ENCODE results near the gene ZNF444.
"Not testable (repeated sequence)": the region's sequence is repeated elsewhere in the genome, so short reads cannot be mapped to it uniquely, and the experiment has no call there.

The ZNF444 gene

DNA sequence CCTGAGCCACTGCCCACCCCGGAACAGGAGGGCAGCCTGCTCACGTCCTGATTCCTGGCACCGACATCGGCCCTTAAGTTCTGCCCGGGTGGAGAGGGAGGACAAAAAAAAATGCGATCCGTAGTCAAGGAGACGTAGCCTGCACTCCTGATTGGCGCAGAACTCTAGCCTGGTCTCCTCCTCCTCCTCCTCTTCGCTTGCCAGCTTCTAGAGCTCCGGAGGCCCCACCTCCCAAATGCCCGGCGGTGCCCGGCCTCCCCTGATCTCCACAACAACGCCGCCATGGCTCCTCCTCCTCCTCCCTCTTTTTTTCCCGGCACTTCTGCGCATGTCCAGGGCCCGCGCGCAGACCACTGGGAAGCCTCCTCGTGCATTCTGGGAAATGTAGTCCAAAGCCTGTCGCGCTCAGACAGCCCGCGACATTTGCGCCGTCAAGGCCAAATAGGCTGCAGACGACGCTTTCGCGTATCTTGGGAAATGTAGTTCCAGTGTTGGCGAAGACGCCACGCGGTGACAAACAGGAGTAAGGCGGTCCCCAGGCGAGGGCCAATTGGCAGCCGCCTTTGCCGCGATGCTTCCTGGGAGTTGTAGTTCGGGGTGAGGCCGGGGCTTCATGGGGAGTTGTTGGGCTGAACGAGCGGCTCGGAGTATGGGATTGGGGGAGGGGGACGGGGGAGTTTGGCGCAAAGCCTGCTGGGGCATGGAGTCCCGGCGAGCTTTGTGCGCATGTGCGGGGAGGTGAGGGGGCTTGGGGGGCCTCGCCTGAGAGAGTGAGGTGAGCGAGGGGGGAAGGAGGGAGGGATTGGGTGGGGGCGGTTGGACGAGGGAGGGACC, at the start of gene ZNF444:
ZNF444 (plus strand) TSS at position 705 of the 834 bp plus-strand sequence. CDS start 5,625 bp downstream, outside the sequence.
- peak; percentile 99 for DNase-seq

DNA sequence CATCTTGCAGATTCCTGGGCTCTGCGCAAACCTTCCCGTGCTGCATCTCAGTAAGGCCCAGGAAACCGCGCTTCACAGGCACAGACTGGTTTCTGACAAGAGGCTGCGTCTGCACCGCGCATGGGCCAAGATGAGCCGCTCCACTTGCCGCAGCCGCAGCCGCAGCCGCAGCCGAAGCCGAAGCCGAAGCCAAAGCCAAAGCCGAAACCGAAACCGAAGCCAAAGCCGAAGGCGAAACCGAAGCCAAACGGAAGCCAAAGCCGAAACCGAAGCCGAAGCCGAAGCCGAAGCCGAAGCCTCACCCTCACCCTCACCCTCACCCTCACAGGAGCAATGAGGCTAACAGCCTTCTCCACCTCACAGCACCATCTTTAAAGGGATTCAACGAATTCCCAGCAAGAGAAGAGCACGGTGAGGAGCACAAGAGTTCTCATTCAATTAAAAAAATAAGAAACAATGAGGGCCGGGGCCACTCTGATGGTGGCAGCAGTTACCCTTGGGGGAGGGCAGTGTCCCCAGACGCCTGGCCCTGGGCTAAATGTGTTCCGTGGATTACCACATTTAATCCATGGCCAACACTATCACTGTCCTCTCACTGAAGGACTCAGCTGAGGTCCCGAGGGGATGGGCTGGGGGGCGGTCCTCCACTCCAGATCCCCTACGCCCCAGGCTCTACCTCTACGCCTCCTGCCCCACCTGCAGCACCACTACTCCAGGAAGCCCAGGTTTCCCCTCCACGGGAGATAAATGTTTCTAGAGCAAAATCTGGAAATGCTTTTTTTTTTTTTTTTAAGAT, 49.1 kb upstream of the ZNF444 start:
- no peak for DNase-seq

DNA sequence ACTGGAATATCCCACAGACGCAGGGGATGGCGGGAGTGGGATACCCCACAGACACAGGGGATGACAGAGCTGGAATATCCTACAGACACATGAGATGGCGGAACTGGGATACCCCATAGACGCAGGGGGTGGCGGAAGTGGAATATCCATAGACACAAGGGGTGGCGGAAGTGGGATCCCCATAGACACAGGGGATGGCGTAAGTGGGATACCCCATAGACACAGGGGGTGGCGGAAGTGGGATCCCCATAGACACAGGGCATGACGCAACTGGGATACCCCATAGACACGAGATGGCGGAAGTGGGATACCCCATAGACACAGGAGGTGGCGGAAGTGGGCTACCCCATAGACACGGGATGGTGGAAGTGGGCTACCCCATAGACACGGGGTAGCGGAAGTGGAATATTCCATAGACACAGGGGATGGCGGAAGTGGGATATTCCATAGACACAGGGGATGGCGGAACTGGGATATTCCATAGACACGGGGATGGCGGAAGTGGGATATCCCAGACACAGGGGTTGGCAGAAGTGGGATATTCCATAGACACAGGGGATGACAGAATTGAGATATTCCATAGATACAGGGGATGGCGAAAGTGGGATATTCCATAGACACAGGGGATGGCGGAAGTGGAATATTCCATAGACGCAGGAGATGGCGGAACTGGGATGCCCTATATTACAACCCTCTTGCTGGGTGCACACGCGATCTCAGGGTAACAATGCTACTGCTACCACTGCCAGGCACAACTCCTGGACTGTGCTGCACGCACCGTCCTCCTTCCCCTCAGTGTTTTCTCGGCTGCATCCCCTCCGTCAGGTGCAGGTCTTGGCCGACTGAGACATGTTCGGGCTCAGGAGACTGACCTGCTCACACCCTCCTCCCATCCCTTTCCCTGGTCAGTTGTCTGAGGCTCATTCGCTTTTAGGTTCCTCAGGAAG, 48.1 kb upstream of the ZNF444 start:
- DNase-seq, result no peak

DNA sequence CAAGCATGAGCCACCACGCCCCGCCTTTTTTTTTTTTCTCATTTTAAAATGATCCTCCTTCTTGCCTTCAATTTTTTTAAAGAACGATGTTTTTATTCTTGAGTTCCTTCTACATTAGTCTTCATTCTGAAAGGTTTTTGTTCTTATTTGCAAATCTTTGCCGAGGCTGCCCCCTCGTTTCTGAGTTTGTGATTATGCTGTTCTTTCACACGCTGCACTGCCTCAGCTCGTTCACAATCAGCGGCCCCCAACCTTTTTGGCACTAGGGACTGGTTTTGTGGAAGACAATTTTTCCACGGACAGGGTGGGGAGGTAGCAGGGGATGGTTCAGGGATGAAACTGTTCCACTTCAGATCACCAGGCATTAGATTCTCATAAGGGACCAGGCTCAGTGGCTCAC, 46.6 kb upstream of the ZNF444 start:
- DNase-seq, result no peak

GRCh38 chr19:56096665-56097064, 44.4 kb upstream of the ZNF444 start:
- no peak for DNase-seq

- no peak for DNase-seq
Measured at GRCh38 chr19:56097306-56097705, 43.8 kb upstream of the ZNF444 start.

GRCh38 chr19:56097776-56098175, 43.3 kb upstream of the ZNF444 start:
- DNase-seq, result no peak

DNA sequence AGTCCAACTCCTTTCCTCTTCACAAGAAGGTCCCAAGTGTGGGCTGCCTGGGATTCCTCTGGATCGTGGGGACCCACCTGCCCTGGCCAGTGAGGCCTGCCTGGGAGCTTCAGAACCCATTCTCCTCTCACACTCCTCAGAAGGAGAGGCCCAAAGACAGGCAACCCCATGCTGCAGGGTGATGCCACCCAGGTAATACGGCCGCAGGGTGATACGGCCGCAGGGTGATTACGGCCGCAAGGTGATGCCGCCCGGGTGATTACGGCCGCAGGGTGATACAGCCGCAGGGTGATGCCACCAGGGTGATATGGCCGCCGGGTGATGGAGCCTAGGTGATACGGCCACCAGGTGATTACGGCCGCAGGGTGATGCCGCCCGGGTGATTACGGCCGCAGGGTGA, 42.9 kb upstream of the ZNF444 start:
- not testable (repeated sequence) for DNase-seq

DNA sequence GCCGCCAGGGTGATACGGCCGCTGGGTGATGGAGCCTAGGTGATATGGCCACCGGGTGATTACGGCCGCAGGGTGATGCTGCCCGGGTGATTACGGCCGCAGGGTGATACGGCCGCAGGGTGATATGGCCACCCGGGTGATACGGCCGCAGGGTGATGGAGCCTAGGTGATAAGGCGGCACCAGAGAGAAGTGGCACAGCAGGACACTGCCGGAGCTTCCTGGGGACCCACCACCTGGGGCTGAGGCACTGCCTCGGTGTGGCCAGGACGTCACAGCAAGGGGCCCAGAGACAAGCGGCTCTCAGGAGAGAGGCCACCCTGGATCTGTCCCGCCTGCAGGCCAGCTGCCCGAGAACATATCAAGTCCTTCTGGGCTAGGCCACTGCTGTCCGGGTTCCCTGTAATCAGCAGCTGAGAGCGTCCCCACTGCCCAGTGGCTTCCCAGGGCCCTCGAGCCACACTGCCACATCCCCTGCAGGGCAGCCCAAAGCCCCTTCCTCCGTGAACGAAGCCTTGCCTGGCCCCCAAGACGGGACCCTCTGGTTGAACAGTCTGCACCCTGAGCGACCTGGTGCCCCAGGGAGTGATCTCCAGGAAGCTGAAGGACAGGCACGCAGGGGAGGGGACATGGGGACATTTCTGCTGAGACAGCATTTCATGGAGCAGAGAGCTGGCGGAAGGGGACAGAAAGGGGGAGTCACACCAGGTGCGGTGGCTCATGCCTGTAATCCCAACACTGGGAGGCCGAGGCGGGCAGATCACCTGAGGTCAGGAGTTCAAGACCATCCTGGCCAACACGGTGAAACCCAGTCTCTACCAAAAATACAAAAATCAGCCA, 42.1 kb upstream of the ZNF444 start:
- DNase-seq, result no peak

DNA sequence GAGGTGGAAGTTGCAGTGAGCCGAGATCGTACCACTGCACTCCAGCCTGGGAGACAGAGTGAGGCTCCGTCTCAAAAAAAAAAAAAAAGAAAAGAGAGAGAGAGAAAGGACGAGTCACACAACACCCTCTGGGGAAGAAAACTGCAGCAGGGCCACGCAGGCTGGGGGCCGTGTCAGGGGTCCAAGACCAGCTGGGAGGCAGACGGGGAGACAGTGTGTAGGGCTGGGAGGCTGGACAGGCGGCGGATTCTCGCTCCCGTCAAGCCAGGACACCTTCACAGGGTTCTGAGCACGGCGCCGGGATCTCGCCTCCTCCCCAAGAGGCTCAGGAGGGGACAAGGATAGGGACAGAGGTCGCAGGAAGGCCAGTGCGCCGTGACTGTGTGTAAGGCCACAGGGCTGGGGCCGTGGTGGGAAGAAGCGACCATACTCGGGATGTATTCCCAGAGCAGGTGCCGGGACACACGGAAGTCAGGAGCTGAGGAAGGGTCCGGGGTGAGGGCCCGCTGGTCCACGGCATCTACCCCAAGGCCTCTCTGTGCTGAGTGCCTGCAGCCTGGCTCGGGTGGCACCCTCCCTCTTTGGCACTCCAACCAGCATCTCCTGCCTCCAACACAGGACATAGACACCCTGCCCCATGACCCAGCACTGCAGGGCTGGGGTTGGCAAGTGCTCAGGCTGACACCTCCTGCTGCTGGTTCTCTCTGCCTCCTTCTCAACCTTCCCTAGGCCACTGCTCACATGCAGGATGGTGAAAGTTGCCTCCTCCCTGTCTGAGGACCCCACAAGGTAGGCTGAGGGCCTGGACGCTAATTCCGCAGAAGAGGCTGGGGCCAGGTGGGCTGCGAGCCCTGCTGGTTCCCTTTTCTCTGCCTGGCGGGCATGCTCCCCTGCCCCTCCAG, 41.2 kb upstream of the ZNF444 start:
- no peak for DNase-seq

GRCh38 chr19:56101095-56101494, 40.0 kb upstream of the ZNF444 start:
- DNase-seq, result no peak

- DNase-seq, result no peak
Measured at GRCh38 chr19:56101746-56102535, 39.1 kb upstream of the ZNF444 start.

GRCh38 chr19:56103027-56103614, 38.0 kb upstream of the ZNF444 start:
- no peak for DNase-seq

DNA sequence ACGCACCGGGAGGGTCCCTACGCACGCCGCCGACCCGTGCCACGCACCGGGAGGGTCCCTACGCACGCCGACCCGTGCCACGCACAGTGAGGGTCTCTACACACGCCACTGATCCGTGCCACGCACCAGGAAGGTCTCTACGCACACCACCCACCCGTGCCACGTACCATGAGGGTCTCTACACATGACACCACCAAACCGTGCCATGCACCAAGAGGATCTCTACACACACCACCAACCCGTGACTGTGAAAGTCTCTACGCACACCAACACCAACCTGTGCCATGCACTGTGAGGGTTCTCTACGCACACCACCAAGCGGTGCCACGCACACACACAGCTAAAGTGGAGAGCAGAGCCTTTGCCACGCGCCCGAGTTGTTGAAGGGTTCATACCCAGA, 36.7 kb upstream of the ZNF444 start:
- DNase-seq, result no peak

- DNase-seq, result peak; percentile 71
Measured at GRCh38 chr19:56105090-56105701, 35.9 kb upstream of the ZNF444 start.

DNA sequence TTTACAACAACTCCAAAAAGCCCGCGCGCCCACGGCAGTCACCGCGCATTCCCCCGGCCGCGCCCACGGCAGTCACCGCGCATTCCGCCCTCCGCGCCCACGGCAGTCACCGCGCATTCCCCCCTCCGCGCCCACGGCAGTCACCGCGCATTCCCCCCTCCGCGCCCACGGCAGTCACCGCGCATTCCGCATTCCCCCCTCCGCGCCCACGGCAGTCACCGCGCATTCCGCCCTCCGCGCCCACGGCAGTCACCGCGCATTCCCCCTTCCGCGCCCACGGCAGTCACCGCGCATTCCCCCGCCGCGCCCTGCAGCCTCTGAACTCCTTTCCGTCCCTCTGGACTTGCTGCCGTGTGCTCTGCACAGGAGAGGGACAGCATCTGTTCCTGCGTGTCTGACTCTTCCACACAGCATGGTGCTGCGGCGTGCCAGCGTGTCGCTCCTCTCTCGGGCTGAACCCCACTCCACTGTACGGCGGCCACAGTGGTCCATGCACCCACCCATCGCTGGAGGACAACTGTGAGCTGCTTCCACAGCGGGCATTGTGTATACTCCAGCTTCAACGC, 35.2 kb upstream of the ZNF444 start:
- DNase-seq, result not testable (repeated sequence)

DNA sequence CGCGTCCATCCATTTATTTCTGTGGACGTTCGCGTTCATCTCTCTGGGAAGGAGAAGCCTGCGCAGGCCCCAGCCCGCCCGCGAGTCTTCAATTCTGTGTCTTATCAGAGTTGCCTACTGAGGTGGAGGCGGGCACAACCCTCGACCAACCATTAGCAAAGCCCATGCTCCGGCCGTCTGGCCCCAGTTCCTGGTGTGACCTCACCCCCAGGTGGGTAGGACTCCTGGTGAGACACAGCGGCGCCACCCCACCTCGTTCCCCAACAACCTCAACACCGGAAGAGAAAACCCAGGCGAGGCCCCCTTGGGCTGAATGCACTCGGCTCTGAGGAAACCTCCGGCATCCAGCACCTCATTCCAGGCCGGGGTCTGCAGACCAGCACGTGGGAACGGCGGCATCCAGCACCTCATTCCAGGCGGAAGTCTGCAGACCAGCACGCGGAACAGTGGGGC, 34.7 kb upstream of the ZNF444 start:
- no peak for DNase-seq

GRCh38 chr19:56106993-56107392, 34.1 kb upstream of the ZNF444 start:
- DNase-seq, result no peak
